Measurements from ENCODE around the gene CSH1.
"Not testable (repeated sequence)": the region's sequence is repeated elsewhere in the genome, so short reads cannot be mapped to it uniquely, and the experiment has no call there.

Gene CSH1

DNA sequence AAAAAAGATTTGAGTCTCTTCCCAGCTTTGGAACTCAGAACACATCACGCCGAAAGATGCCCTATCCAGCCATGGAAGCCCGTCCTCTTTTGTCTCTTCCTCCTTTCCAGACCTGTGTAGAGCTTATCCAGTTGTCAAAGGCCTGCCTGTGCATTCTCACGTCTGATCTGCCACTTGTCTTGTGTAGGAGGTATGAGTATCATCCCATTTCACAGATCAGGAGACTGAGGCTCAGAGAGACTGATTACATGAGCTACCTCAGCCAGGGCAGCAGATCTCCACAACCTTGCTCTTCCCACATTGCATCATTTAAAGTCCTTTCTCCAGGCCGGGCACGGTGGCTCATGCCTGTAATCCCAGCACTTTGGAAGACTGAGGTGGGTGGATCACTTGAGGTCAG is 21.7 kb downstream of the CSH1 start:
- not testable (repeated sequence) for H3K4me1 Mint-ChIP-seq, H3K27ac Mint-ChIP-seq

GRCh38 chr17:63874061-63874626 is 22.2 kb downstream of the CSH1 start:
- H3K9me3 Mint-ChIP-seq, H3K4me3 Mint-ChIP-seq, H3K27ac Mint-ChIP-seq, H3K36me3 Mint-ChIP-seq, H3K4me1 Mint-ChIP-seq, DNase-seq, H3K27me3 Mint-ChIP-seq: not testable (repeated sequence)
- peak; percentile 52 to 75 for ATAC-seq (replicated peaks)

More for the DNA sequence above, 21.7 kb downstream of the CSH1 start:
- not testable (repeated sequence) for H3K36me3 Mint-ChIP-seq; H3K9me3 Mint-ChIP-seq; H3K4me3 Mint-ChIP-seq; DNase-seq; ATAC-seq (replicated peaks); H3K27me3 Mint-ChIP-seq

- not testable (repeated sequence) for H3K36me3 Mint-ChIP-seq; ATAC-seq (replicated peaks); H3K27me3 Mint-ChIP-seq; DNase-seq; H3K27ac Mint-ChIP-seq; H3K4me3 Mint-ChIP-seq; H3K4me1 Mint-ChIP-seq; H3K9me3 Mint-ChIP-seq
Observed at GRCh38 chr17:63873577-63873976, 22.8 kb downstream of the CSH1 start, which contains the start of gene CSH2. Gene CSH2, minus strand, starts transcription at chr17:63873677. Its CDS starts 63 bp downstream, at chr17:63873614.

- H3K36me3 Mint-ChIP-seq; H3K27me3 Mint-ChIP-seq; H3K4me3 Mint-ChIP-seq; H3K27ac Mint-ChIP-seq; ATAC-seq (replicated peaks); DNase-seq; H3K4me1 Mint-ChIP-seq; H3K9me3 Mint-ChIP-seq: not testable (repeated sequence)
Observed at GRCh38 chr17:63871646-63872365, 24.6 kb downstream of the CSH1 start.

DNA sequence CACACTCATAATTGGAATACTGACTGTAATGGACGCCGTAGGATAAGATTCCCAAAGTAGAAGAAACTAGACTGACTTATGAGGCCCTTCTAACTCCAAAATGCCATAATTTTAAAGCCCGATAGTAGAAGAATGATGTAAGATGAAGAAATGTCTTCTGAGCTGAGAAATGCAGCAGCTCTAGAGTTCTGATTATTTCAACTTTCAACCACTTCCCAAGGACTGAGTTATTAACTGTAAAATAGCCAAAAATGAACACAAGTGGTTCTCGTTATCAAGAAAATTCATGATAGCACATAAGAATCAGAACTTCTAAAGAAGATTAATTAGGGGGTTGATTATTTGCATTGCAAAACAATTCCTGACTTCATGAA is 26.1 kb downstream of the CSH1 start:
- H3K4me3 Mint-ChIP-seq; H3K9me3 Mint-ChIP-seq; ATAC-seq (replicated peaks); H3K27me3 Mint-ChIP-seq; H3K4me1 Mint-ChIP-seq; H3K27ac Mint-ChIP-seq; H3K36me3 Mint-ChIP-seq; DNase-seq: not testable (repeated sequence)

DNA sequence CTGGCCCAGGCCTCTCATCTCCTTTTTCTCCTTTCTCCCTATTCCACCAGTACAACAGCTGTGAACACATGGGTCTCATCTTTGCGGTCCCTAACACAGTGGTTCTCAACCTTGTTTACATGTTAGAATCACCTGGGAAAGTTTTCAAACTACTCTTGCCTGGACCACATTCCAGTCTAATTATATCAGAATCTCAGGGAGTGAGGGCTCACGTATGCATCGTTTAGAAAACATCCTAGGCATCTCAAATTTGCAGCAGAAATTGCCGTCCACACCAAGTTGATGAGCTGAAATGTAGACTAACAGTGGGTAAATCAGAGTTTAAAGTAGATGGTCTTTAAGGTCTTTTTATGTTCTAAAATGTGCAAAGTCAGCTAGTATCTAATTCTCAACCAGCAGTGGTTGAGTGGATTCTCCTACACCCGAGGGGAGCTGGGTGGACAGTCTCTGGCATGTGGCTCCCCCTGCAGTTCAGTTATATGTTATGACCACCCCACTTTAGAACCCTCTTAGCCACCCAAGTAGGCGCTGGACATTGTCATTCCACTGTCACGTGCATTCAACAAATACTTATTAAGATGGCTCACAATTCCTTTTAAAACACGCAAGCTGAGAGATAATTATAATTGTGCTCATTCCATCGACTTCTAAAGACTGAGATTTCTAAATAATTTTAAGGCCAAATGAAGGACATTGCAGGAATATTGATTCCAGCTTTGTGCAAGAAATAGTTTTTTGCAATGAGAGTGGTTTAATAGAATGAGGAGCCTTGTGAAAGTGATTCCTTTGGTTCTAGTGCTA is 26.7 kb downstream of the CSH1 start:
- not testable (repeated sequence) for H3K9me3 Mint-ChIP-seq, H3K36me3 Mint-ChIP-seq, H3K27ac Mint-ChIP-seq, H3K4me3 Mint-ChIP-seq, DNase-seq, H3K27me3 Mint-ChIP-seq, H3K4me1 Mint-ChIP-seq
- ATAC-seq (replicated peaks), result peak in 1 of 2 donors; percentile 51

GRCh38 chr17:63866625-63867024 is 29.7 kb downstream of the CSH1 start:
- not testable (repeated sequence) for H3K9me3 Mint-ChIP-seq, H3K27me3 Mint-ChIP-seq, H3K4me3 Mint-ChIP-seq, H3K4me1 Mint-ChIP-seq, H3K27ac Mint-ChIP-seq, H3K36me3 Mint-ChIP-seq, DNase-seq
- ATAC-seq (replicated peaks), result peak; percentile 47 to 56

DNA sequence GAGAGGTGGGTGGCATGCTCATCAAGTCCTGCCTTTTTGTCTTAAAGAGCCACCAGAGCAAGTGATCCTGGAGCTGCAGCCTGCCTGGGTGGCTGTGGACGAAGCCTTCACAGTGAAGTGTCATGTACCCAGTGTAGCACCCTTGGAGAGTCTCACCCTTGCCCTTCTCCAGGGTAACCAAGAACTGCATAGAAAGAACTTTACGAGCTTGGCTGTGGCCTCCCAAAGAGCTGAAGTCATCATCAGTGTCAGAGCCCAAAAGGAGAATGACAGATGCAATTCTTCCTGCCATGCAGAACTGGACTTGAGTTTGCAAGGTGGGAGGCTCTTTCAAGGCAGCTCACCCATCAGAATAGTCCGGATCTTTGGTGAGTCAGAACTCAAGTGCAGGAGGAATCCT is 37.1 kb downstream of the CSH1 start:
- no peak for ATAC-seq (replicated peaks)
- no peak overlapping the region for H3K4me3 Mint-ChIP-seq
- H3K27me3 Mint-ChIP-seq, result no peaks in the 10 kb centered on the region
- no peak overlapping the region for H3K27ac Mint-ChIP-seq
- H3K36me3 Mint-ChIP-seq, result no peaks in the 10 kb centered on the region
- H3K4me1 Mint-ChIP-seq, result peaks cover 0 to 2% of the 10 kb centered on the region in 2 donors
- no peaks in the 10 kb centered on the region for H3K9me3 Mint-ChIP-seq
- DNase-seq, result no peak

DNA sequence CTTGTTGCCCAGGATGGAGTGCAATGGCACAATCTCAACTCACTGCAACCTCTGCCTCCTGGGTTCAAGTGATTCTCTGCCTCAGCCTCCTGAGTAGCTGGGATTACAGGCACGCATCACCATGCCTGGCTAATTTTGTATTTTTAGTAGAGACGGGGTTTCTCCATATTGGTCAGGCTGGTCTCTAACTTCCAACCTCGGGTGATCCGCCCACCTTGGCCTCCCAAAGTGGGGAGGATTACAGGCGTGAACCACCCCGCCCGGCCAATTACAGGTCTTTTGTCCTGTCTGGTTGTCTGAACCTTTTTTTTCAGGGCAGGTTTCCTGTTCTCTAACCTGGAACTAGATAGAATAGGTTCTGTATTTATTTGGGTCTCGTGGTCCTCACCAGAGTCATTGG is 39.9 kb downstream of the CSH1 start:
- not testable (repeated sequence) for DNase-seq; H3K36me3 Mint-ChIP-seq; H3K27ac Mint-ChIP-seq; H3K9me3 Mint-ChIP-seq; ATAC-seq (replicated peaks); H3K4me1 Mint-ChIP-seq; H3K27me3 Mint-ChIP-seq; H3K4me3 Mint-ChIP-seq

GRCh38 chr17:63855185-63855584 is 41.2 kb downstream of the CSH1 start:
- ATAC-seq (replicated peaks) (no peak), DNase-seq (no peak)
- Mint-ChIP-seq H3K27ac (no peak overlapping the region), H3K9me3 (no peaks in the 10 kb centered on the region), H3K36me3 (no peaks in the 10 kb centered on the region), H3K4me3 (no peak overlapping the region), H3K4me1 (peaks cover 0 to 2% of the 10 kb centered on the region in 2 donors), H3K27me3 (no peaks in the 10 kb centered on the region)

DNA sequence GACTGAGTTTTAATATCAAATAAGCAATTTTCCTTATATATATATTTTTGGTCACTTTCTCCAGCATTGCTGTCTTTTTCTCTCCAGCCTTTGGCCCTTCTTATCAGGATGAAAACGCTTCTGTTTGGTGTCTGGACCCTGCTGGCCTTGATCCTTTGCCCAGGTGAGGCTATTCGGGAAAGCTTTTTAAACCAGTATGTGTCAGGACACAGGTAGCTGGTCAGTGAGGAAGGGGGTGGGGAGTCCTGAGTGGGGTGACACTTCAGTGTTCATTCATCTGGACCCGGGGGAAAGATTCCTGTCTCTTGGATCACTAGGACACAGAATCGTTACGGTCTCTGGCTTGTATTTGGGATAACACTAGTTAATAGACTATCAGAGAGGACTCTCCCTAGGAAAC is 41.7 kb downstream of the CSH1 start:
- H3K4me1 Mint-ChIP-seq, result no peaks in the 10 kb centered on the region
- ATAC-seq (replicated peaks), result no peak
- H3K36me3 Mint-ChIP-seq, result no peaks in the 10 kb centered on the region

DNA sequence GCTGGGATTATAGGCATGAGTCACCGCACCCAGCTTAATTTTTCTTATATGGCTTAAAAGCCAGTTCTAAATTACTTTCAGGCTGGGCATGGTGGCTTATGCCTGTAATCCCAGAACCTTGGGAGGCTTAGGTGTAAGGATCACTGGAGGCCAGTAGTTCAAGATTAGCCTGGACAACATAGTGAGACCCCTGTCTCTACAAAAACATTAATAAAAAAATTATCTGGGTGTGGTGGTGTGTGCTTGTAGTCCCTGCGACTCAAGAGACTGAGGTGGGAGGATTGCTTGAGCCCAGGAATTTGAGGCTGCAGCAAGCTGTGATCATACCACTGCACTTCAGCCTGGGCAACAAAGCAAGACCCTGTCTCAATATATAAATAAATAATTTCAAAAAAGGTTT is 43.1 kb downstream of the CSH1 start:
- H3K4me1 Mint-ChIP-seq, result peaks cover 6 to 11% of the 10 kb centered on the region in 2 donors

More for the DNA sequence above, 41.7 kb downstream of the CSH1 start:
- Mint-ChIP-seq H3K4me3 (no peak overlapping the region), H3K27me3 (no peaks in the 10 kb centered on the region), H3K27ac (peak overlapping the region; percentile 25), H3K9me3 (no peaks in the 10 kb centered on the region)
- DNase-seq, result no peak

DNA sequence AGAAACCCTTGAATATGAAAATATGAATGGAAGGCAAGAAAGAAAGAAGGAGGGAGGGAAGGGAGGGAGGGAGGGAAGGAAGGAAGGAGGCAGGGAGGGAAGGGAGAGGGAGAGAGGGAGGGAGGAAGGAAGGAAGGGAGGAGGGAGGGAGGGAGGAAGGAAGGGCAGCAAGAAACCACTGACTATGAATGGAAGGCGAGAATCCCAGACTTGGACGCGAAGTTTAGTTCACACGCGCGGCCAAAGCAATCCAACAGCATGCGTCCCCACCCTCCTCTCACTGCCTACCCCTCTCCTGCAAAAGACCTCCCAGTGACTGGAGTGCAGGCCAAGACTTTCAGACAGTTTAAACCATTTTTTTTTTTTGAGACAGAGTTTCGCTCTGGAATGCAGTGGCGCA is 46.0 kb downstream of the CSH1 start:
- peaks cover 11 to 17% of the 10 kb centered on the region in 2 donors for H3K4me1 Mint-ChIP-seq
- H3K27ac Mint-ChIP-seq, result no peak overlapping the region
- no peak overlapping the region for H3K4me3 Mint-ChIP-seq
- peaks cover 0 to 11% of the 10 kb centered on the region in 2 donors for H3K9me3 Mint-ChIP-seq
- no peak for DNase-seq
- H3K27me3 Mint-ChIP-seq, result no peaks in the 10 kb centered on the region
- ATAC-seq (replicated peaks), result no peak
- peaks cover 4 to 11% of the 10 kb centered on the region in 2 donors for H3K36me3 Mint-ChIP-seq

More for the DNA sequence above, 43.1 kb downstream of the CSH1 start:
- no peak overlapping the region for H3K4me3 Mint-ChIP-seq
- peaks cover 2 to 6% of the 10 kb centered on the region in 2 donors for H3K36me3 Mint-ChIP-seq
- ATAC-seq (replicated peaks) (no peak), DNase-seq (no peak)
- H3K27me3 Mint-ChIP-seq, result no peaks in the 10 kb centered on the region
- H3K27ac Mint-ChIP-seq, result no peak overlapping the region
- H3K9me3 Mint-ChIP-seq, result peaks cover 0 to 6% of the 10 kb centered on the region in 2 donors

DNA sequence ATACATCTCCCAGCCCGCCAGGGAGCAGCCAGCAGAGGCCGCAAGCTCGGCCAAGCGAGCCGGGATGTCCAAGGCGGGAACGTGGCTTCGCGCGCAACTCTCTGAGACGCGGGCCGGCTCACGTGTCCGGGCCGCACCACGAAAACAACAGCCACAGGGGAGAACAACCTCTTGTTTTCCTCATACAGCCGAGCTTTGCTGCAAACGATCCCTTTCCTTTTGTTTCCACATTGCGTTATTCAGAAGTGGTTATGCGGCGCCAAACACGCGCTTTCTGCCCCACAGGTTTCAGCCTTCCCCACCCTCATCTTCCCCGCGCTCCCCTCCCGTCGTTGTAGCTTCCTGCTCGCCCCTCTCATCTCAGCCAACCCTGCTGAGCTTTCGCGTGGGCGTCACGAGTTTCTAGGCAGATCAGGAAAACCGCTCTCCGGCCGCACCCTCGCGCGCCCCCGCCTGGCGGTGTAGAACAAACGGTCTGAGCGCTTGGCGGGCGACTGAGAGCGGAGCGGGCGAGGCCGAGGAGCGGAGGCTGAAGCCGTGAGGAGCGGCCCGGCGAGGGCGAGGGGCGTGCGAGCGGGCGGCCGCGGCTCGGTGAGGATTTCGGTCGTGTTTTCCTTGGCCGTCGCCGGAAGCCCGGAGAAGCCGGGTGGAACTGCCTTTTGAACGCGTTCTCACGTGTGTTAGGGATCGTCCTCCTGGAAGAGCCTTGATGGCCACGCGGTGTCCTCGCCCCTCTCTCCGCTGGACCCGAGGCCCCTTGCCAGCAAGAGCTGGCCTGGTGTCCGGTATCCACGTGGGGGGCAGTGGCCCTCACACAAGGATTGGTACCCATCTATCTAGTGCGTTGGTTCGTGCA is 47.3 kb downstream of the CSH1 start:
- Mint-ChIP-seq H3K4me3 (peak overlapping the region; percentile 81 to 85), H3K36me3 (peaks cover 4 to 11% of the 10 kb centered on the region in 2 donors), H3K27ac (peak overlapping the region; percentile 98), H3K27me3 (no peaks in the 10 kb centered on the region), H3K4me1 (peaks cover 14 to 21% of the 10 kb centered on the region in 2 donors), H3K9me3 (peaks cover 0 to 11% of the 10 kb centered on the region in 2 donors)
- DNase-seq, result peak; percentile 96
- ATAC-seq (replicated peaks), result peak; percentile 94 to 95

All from stimulated activated naive B cell treated with anti-CD40 and anti-IgM and Interleukin-4, amounts not matched to agents 10 μg/mL and 1 μg/mL and 100 μg/mL, for 72 hours (primary cell).